ENCODE data around the gene PAIP2.

Gene PAIP2

DNA sequence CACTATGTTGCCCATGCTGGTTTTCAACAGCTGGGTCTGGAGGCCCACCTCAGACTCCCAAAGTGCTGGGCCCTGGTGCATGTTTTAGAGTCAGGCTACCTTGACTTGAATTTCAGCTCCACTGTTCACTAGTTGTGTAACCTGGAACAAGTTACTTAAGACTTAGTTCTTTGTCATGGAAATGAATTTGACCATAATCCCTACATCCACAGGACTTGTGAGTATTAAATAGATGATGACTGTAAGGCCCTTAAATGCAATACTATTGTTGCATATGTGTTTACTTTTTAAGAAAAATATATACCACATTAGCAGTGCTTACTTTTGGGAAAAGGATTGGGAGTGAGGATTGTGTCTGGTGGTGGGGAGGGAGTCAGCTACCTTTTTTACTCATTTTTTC is 16.4 kb downstream of the PAIP2 start:
- Histone ChIP-seq H3K27ac (no peak overlapping the region), H3K36me3 (peaks cover 46% of the 10 kb centered on the region), H3K9me3 (ENCODE audit: severe bottlenecking) (no peaks in the 10 kb centered on the region), H3K27me3 (ENCODE audit: insufficient read depth, low read depth, severe bottlenecking) (no peaks in the 10 kb centered on the region), H3K4me3 (ENCODE audit: low read depth, low read length) (no peak overlapping the region)
- DNase-seq, result no peak
- TF ChIP-seq, protein P1, sequence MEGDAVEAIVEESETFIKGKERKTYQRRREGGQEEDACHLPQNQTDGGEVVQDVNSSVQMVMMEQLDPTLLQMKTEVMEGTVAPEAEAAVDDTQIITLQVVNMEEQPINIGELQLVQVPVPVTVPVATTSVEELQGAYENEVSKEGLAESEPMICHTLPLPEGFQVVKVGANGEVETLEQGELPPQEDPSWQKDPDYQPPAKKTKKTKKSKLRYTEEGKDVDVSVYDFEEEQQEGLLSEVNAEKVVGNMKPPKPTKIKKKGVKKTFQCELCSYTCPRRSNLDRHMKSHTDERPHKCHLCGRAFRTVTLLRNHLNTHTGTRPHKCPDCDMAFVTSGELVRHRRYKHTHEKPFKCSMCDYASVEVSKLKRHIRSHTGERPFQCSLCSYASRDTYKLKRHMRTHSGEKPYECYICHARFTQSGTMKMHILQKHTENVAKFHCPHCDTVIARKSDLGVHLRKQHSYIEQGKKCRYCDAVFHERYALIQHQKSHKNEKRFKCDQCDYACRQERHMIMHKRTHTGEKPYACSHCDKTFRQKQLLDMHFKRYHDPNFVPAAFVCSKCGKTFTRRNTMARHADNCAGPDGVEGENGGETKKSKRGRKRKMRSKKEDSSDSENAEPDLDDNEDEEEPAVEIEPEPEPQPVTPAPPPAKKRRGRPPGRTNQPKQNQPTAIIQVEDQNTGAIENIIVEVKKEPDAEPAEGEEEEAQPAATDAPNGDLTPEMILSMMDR (IDR thresholded peaks at IDR 0.05; ENCODE audit: low read depth, low read length), result no peak

GRCh38 chr5:139360384-139360783 is 18.7 kb downstream of the PAIP2 start:
- Histone ChIP-seq H3K27ac (no peak overlapping the region), H3K9me3 (ENCODE audit: severe bottlenecking) (no peaks in the 10 kb centered on the region), H3K36me3 (peaks cover 58% of the 10 kb centered on the region)

GRCh38 chr5:139361835-139362429 is 20.3 kb downstream of the PAIP2 start:
- no peak overlapping the region for H3K27ac ChIP-seq
- TF ChIP-seq, protein P1 (IDR thresholded peaks at IDR 0.05; ENCODE audit: low read depth, low read length), result no peak
- H3K4me3 ChIP-seq (ENCODE audit: low read depth, low read length), result no peak overlapping the region
- DNase-seq, result no peak
- H3K27me3 ChIP-seq (ENCODE audit: insufficient read depth, low read depth, severe bottlenecking), result no peaks in the 10 kb centered on the region
- peaks cover 65% of the 10 kb centered on the region for H3K36me3 ChIP-seq
- no peaks in the 10 kb centered on the region for H3K9me3 ChIP-seq (ENCODE audit: severe bottlenecking)

More at GRCh38 chr5:139360384-139360783, 18.7 kb downstream of the PAIP2 start:
- H3K4me3 ChIP-seq (ENCODE audit: low read depth, low read length), result no peak overlapping the region
- no peaks in the 10 kb centered on the region for H3K27me3 ChIP-seq (ENCODE audit: insufficient read depth, low read depth, severe bottlenecking)
- no peak for DNase-seq
- TF ChIP-seq, protein P1 (IDR thresholded peaks at IDR 0.05; ENCODE audit: low read depth, low read length), result no peak

DNA sequence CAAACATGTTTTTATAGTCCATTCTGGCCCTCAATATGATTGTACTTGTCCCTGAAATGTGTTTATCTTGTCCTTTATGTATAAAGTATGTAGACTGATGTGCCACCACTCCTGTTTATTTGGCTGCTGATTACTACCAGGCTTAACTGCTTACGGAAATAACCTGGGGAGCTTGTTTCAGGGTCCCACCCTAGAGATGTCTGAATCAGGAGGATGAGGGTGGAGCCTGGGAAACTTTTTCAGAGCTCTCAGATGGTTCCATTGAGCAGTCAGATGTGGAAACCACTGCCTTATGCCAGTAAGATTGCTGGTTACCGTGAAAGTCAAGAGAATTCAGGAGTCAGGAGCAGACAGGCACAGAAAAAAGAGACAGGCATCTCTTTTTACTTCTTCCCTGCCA is 22.3 kb downstream of the PAIP2 start:
- TF ChIP-seq, protein P1 (IDR thresholded peaks at IDR 0.05; ENCODE audit: low read depth, low read length), result no peak
- no peak for DNase-seq
- H3K27me3 ChIP-seq (ENCODE audit: insufficient read depth, low read depth, severe bottlenecking), result no peaks in the 10 kb centered on the region
- no peak overlapping the region for H3K27ac ChIP-seq
- H3K4me3 ChIP-seq (ENCODE audit: low read depth, low read length), result no peak overlapping the region
- peaks cover 61% of the 10 kb centered on the region for H3K36me3 ChIP-seq
- H3K9me3 ChIP-seq (ENCODE audit: severe bottlenecking), result no peaks in the 10 kb centered on the region

GRCh38 chr5:139364466-139364865 is 22.8 kb downstream of the PAIP2 start:
- TF ChIP-seq, protein P1 (IDR thresholded peaks at IDR 0.05; ENCODE audit: low read depth, low read length), result no peak

DNA sequence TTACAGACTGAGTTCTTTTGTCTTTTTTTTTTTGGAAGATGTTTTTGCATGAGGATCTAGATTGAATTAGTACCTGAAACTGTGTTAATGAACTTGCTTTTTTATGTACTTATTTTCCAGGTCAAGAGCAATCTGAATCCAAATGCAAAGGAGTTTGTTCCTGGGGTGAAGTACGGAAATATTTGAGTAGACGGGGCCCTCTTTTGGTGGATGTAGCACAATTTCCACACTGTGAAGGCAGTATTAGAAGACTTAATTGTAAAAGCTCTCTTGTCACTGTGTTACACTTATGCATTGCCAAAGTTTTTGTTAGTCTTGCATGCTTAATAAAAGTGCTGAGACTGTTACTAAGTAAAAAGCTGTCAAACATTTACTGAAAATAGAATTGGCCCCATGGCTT is 27.0 kb downstream of the PAIP2 start:
- H3K4me3 ChIP-seq (ENCODE audit: low read depth, low read length), result no peak overlapping the region
- no peaks in the 10 kb centered on the region for H3K9me3 ChIP-seq (ENCODE audit: severe bottlenecking)
- peaks cover 80% of the 10 kb centered on the region for H3K36me3 ChIP-seq
- no peak for DNase-seq
- no peaks in the 10 kb centered on the region for H3K27me3 ChIP-seq (ENCODE audit: insufficient read depth, low read depth, severe bottlenecking)
- H3K27ac ChIP-seq, result no peak overlapping the region
- TF ChIP-seq, protein P1 (IDR thresholded peaks at IDR 0.05; ENCODE audit: low read depth, low read length), result no peak

More at GRCh38 chr5:139364466-139364865, 22.8 kb downstream of the PAIP2 start:
- Histone ChIP-seq H3K4me3 (ENCODE audit: low read depth, low read length) (no peak overlapping the region), H3K9me3 (ENCODE audit: severe bottlenecking) (no peaks in the 10 kb centered on the region), H3K27ac (no peak overlapping the region), H3K27me3 (ENCODE audit: insufficient read depth, low read depth, severe bottlenecking) (no peaks in the 10 kb centered on the region), H3K36me3 (peaks cover 66% of the 10 kb centered on the region)
- no peak for DNase-seq

All from WERI-Rb-1 (cell line).